Caco-2 (cell line): ENCODE measurements around the gene CEP72. TPM values are rescaled to one million over a fixed set of nuclear protein-coding genes. Genes with fewer than 3 reads are reported as not detected.

Experiments used
- Bru-seq: library from RNA; stranded (reverse); fragments of 400-500 nt; gene quantifications from one replicate; lab custom pipeline; 2021; lab: Mats Ljungman, UMichigan
- BruChase-seq, 2 experiments: library from RNA; stranded (reverse); fragments of 400-500 nt; gene quantifications; one replicate each; lab custom pipeline; 2021; lab: Mats Ljungman, UMichigan
- BruUV-seq: library from RNA; stranded (reverse); fragments of 400-500 nt; replicated peaks from 2 replicates; lab custom pipeline; 2021; lab: Mats Ljungman, UMichigan
- CTCF ChIA-PET: fragments of 300-600 bp; sonication (Branson Sonifier 250); formaldehyde crosslinking; loops from one replicate; lab custom pipeline; 2022; ENCODE audit warnings: antibody characterized with exemption; lab: Charles Lee
- POLR2A ChIA-PET: fragments of 300-600 bp; sonication (Branson Sonifier 250); formaldehyde crosslinking; loops from one replicate; lab custom pipeline; 2022; ENCODE audit warnings: antibody characterized with exemption; lab: Charles Lee
- DNase-seq, 2 experiments: peaks; one replicate each; pipeline versions ENCODE4 v3.0.0 to v3.0.0-alpha.2; 2020 to 2022
- H3K27me3 ChIP-seq: replicated peaks from 2 replicates; pipeline ENCODE4 v1.6.0; 2011; ENCODE audit warnings: low read length; ENCODE audit not compliant: control insufficient read depth, insufficient read depth
- H3K36me3 ChIP-seq: 2 replicates; pipeline ENCODE4 v1.5.1; 2011; ENCODE audit warnings: low read length; ENCODE audit not compliant: control insufficient read depth, insufficient read depth
- H3K4me1 ChIP-seq: fragments of 250-450 bp; sonication (Bioruptor Pico); 2 replicates; pipeline ENCODE4 v1.5.1; 2020; ENCODE audit warnings: mild to moderate bottlenecking
- H3K4me3 ChIP-seq: 2 replicates; pipeline ENCODE4 v1.5.1; 2011; ENCODE audit warnings: low read depth, mild to moderate bottlenecking, control low read depth, low read length
- H3K9me3 ChIP-seq: fragments of 250-450 bp; sonication (Bioruptor Pico); 2 replicates; pipeline ENCODE4 v1.5.1; 2020; ENCODE audit warnings: mild to moderate bottlenecking, moderate library complexity
- H3K27ac Mint-ChIP-seq: one replicate; pipeline ENCODE4 v1.8.0; 2022; ENCODE audit warnings: mixed read lengths; ENCODE audit not compliant: unreplicated experiment
- H3K27me3 Mint-ChIP-seq: one replicate; pipeline ENCODE4 v1.8.0; 2022; ENCODE audit warnings: mixed read lengths; ENCODE audit not compliant: insufficient read depth, unreplicated experiment
- H3K36me3 Mint-ChIP-seq: one replicate; pipeline ENCODE4 v1.8.0; 2022; ENCODE audit warnings: mild to moderate bottlenecking, mixed read lengths; ENCODE audit not compliant: insufficient read depth, unreplicated experiment
- H3K4me1 Mint-ChIP-seq: one replicate; pipeline ENCODE4 v1.8.0; 2022; ENCODE audit warnings: low read depth, mixed read lengths; ENCODE audit not compliant: unreplicated experiment
- H3K4me3 Mint-ChIP-seq: one replicate; pipeline ENCODE4 v1.8.0; 2022; ENCODE audit warnings: mild to moderate bottlenecking, moderate library complexity, mixed read lengths; ENCODE audit not compliant: unreplicated experiment
- H3K9me3 Mint-ChIP-seq: one replicate; pipeline ENCODE4 v1.8.0; 2022; ENCODE audit warnings: mixed read lengths; ENCODE audit not compliant: unreplicated experiment
- CTCF ChIP-seq, 2 experiments: fragments of 200-600 bp in 1 of 2; IDR thresholded peaks; 1 replicate in 1 of 2; 2 replicates in 1 of 2; pipeline versions ENCODE4 v1.5.1 to v1.8.0; 2011 to 2022; ENCODE audit warnings: antibody characterized with exemption in 1 of 2, control low read depth in 1 of 2, inconsistent platforms in 1 of 2, low read depth in 1 of 2, low read length in 1 of 2, mild to moderate bottlenecking in 1 of 2, moderate library complexity in 1 of 2; ENCODE audit not compliant: insufficient read depth in 1 of 2, severe bottlenecking in 1 of 2, unreplicated experiment in 1 of 2
- intact Hi-C: fragments of 100-400 bp; cut with micrococcal nuclease; formaldehyde crosslinking; loops from one replicate; pipeline ENCODE4 v1.10.0; 2022; ENCODE audit not compliant: unreplicated experiment
- long read RNA-seq: library from polyadenylated mRNA; stranded (forward); transcript quantifications from one replicate; pipeline ENCODE4 v2.0.0, GENCODE V29; 2022
- total RNA-seq: library from RNA; stranded (reverse); gene quantifications from 2 replicates; pipeline ENCODE4 v1.2.3, GENCODE V29; 2022

CEP72 gene
- total RNA-seq (36.6 and 38.7 TPM in 2 replicates), Bru-seq, nascent RNA (percentile 69 among the genes with signal in this experiment), BruChase-seq, experiment 1, labeled RNA remaining after a 2-hour chase (percentile 76 among the genes with signal in this experiment), BruChase-seq, experiment 2, labeled RNA remaining after a 6-hour chase (percentile 76 among the genes with signal in this experiment)
- long read RNA-seq, transcript CEP72-201 (12 exons, 2,434 nt): major isoform, 34 of 43 reads
- long read RNA-seq, partial matches to known transcripts: 1 of 43 reads
- long read RNA-seq, other reads (novel, unspliced or antisense): 8 of 43 reads

- no TSS peak for BruUV-seq
- Histone ChIP-seq H3K4me3 (peak within 1 kb of the TSS; percentile 85), H3K9me3 (peaks cover 13% of the 10 kb centered on the region; the same call in 1 of the 2 replicates), H3K27me3 (no peaks in the 10 kb centered on the region), H3K36me3 (no peaks in the 10 kb centered on the region), H3K4me1 (peaks cover 4% of the 10 kb centered on the region; the same call in 1 of the 2 replicates)
- peaks cover 13% of the 10 kb centered on the region for H3K4me1 Mint-ChIP-seq
- intact Hi-C loops: loop anchor here (10.0 kb wide), 1 partner anchor 167 kb away; the partner anchor contains the start of gene EXOC3
- H3K27me3 Mint-ChIP-seq: no peaks in the 10 kb centered on the region
- H3K4me3 Mint-ChIP-seq: peak within 1 kb of the TSS; percentile 93
- ChIA-PET POLR2A (interaction anchor here (0.6 kb wide), 1 partner anchor 87 kb away, joined by 3 read pairs; no protein-coding TSS in a partner anchor), CTCF (interaction anchor here (1.0 kb wide), 1 partner anchor 165 kb away, joined by 3 read pairs; no protein-coding TSS in a partner anchor)
- peak within 1 kb of the TSS; percentile 90 for H3K27ac Mint-ChIP-seq
- no peak for TF ChIP-seq CTCF (IDR thresholded peaks at IDR 0.05; ENCODE audit: insufficient read depth in 1 of 2, low read depth in 1 of 2, low read length in 1 of 2, severe bottlenecking in 1 of 2, unreplicated experiment in 1 of 2)
- peaks cover 47% of the 10 kb centered on the region for H3K36me3 Mint-ChIP-seq
- DNase-seq: peak; percentile 91 to 92
- H3K9me3 Mint-ChIP-seq: peaks cover 33% of the 10 kb centered on the region
Measured at GRCh38 chr5:611731-612486, at the start of gene CEP72. TSS of gene CEP72 (plus strand) at chr5:612340. CDS start at chr5:612362, 22 bp downstream.

- Mint-ChIP-seq H3K4me3 (no peak overlapping the region), H3K4me1 (no peaks in the 10 kb centered on the region), H3K9me3 (peaks cover 12% of the 10 kb centered on the region), H3K27me3 (peaks cover 4% of the 10 kb centered on the region), H3K27ac (no peak overlapping the region), H3K36me3 (no peaks in the 10 kb centered on the region)
- no peaks in the 10 kb centered on the region for H3K27me3 ChIP-seq
- no peak overlapping the region for H3K4me3 ChIP-seq
- CTCF ChIA-PET: no interaction called here
- BruUV-seq: no TSS peak
- no peak for TF ChIP-seq CTCF (IDR thresholded peaks at IDR 0.05; ENCODE audit: insufficient read depth in 1 of 2, low read depth in 1 of 2, low read length in 1 of 2, severe bottlenecking in 1 of 2, unreplicated experiment in 1 of 2)
- POLR2A ChIA-PET: no interaction called here
- no peaks in the 10 kb centered on the region for H3K36me3 ChIP-seq
- peak in 1 of 2 experiments; percentile 20 for DNase-seq
- H3K4me1 ChIP-seq: no peaks in the 10 kb centered on the region
- intact Hi-C loops: no loop called here
- H3K9me3 ChIP-seq: no peaks in the 10 kb centered on the region; the same call in 1 of the 2 replicates
Measured at GRCh38 chr5:565782-566440, 46.2 kb upstream of the CEP72 start.
